Keratinocyte (primary cell): ENCODE results near the gene RRBP1.

Experiments
- EZH2 ChIP-seq: IDR thresholded peaks from one replicate; pipeline ENCODE4 v1.6.1; 2012; ENCODE audit warnings: inconsistent platforms, mild to moderate bottlenecking, low read length, moderate library complexity
- TF ChIP-seq, protein P1 (sequence below), 3 experiments: IDR thresholded peaks in 1 of 3; conservative IDR thresholded peaks in 1 of 3; optimal IDR thresholded peaks in 1 of 3; 2 replicates in 2 of 3; 3 replicates in 1 of 3; pipeline versions ENCODE3 to v1.5.1; 2011; ENCODE audit warnings: low read length in 3 of 3, mild to moderate bottlenecking in 3 of 3, moderate library complexity in 2 of 3, control low read depth in 1 of 3, inconsistent platforms in 1 of 3; ENCODE audit not compliant: insufficient read depth in 2 of 3; ENCODE audit errors: extremely low read depth in 1 of 3

DNA sequence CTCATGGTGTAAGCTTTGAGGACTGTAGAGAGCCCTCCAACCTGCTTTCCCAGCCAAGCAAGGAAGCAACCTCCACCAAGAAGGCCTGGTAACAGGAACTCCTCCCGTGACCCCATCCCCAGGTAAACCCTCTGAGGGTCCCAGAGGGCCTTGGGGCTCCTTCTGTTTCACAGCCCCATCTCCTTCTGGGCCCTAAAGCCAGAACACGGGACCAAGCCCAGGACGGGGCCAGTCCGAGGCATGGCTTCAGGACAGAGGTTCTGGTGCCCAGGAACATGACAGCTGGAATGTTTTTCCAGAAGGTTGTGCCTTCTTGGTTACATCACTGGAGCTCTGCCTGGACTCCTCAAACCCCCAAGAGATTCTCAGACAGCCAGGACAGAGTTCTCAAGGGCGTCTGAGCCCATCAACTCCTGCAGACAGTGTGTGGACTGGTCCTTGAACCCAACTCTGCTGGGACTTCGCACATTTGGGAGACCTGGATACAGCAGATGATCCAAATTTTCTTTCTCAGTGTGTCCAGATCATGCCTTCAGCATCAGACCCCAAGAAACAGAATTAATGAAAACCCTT is 43.1 kb downstream of the RRBP1 start:
- no peak for TF ChIP-seq EZH2
- TF ChIP-seq, protein P1, sequence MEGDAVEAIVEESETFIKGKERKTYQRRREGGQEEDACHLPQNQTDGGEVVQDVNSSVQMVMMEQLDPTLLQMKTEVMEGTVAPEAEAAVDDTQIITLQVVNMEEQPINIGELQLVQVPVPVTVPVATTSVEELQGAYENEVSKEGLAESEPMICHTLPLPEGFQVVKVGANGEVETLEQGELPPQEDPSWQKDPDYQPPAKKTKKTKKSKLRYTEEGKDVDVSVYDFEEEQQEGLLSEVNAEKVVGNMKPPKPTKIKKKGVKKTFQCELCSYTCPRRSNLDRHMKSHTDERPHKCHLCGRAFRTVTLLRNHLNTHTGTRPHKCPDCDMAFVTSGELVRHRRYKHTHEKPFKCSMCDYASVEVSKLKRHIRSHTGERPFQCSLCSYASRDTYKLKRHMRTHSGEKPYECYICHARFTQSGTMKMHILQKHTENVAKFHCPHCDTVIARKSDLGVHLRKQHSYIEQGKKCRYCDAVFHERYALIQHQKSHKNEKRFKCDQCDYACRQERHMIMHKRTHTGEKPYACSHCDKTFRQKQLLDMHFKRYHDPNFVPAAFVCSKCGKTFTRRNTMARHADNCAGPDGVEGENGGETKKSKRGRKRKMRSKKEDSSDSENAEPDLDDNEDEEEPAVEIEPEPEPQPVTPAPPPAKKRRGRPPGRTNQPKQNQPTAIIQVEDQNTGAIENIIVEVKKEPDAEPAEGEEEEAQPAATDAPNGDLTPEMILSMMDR (optimal IDR thresholded peaks at IDR 0.05 in 1 of 3, IDR thresholded peaks at IDR 0.05 in 1 of 3, conservative IDR thresholded peaks at IDR 0.05 in 1 of 3; ENCODE audit: extremely low read depth in 1 of 3, insufficient read depth in 2 of 3, low read length in 3 of 3) = no peak
